HG03558 (cell line): ENCODE data around the gene TLR1.

Source experiments
- ATAC-seq: cut with Tn5 transposase; IDR thresholded peaks from one replicate; pipeline ENCODE4 v1.9.1; 2021; ENCODE audit warnings: moderate number of reproducible peaks; ENCODE audit not compliant: unreplicated experiment; ENCODE audit errors: extremely low read depth

The TLR1 gene, protein sequence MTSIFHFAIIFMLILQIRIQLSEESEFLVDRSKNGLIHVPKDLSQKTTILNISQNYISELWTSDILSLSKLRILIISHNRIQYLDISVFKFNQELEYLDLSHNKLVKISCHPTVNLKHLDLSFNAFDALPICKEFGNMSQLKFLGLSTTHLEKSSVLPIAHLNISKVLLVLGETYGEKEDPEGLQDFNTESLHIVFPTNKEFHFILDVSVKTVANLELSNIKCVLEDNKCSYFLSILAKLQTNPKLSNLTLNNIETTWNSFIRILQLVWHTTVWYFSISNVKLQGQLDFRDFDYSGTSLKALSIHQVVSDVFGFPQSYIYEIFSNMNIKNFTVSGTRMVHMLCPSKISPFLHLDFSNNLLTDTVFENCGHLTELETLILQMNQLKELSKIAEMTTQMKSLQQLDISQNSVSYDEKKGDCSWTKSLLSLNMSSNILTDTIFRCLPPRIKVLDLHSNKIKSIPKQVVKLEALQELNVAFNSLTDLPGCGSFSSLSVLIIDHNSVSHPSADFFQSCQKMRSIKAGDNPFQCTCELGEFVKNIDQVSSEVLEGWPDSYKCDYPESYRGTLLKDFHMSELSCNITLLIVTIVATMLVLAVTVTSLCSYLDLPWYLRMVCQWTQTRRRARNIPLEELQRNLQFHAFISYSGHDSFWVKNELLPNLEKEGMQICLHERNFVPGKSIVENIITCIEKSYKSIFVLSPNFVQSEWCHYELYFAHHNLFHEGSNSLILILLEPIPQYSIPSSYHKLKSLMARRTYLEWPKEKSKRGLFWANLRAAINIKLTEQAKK

DNA sequence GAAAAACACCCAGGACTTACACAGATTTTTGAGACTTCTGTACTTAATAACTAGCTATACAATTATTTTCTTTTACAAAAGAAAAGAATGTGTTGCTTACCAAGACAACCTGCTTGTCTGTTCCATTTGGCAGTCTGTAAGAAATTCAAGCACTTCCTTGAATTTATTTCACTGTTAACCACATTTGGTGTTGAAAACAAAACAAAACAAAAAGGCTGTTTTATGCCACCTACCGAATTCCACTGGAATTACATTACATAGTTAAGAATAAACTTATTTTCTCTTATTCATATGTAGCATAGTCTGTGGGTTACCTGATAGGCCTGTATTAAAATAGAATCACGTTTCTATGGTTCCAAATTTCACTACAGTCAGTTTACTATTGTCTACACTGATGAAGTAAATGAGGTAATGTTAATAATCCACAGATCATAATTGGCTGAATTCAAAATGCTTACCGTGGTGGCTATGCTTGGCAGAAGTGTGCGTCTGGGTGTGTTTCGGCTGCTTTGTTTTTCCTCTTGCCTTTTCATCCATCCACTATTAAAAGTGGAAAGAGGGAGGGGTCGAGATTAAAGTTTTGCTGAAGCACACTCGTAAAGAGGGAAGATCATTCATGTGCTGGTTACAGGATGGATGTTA lies at the start of gene TLR1:
Gene TLR1 (minus strand): TSS at position 138 of the 642 bp plus-strand sequence. CDS start 5,960 bp downstream, outside the sequence.
- no peak for ATAC-seq

DNA sequence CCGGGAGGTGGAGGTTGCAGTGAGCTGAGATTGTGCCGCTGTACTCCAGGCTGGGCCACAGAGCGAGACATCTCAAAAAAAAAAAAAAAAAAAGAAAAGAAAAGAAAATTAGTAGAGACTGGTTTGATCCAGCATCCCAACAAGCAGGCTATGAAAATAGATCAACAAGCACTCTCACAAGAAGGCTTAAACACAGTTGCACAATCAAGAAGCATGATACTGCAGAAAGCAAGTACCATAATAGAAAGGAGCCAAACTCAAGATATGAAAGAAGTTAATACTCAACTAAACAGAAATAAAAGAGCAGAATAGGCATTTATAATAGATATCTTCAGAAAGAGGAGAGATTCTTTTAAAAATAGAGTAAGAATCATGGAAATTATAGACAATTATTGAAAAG lies 41.4 kb upstream of the TLR1 start:
- no peak for ATAC-seq

DNA sequence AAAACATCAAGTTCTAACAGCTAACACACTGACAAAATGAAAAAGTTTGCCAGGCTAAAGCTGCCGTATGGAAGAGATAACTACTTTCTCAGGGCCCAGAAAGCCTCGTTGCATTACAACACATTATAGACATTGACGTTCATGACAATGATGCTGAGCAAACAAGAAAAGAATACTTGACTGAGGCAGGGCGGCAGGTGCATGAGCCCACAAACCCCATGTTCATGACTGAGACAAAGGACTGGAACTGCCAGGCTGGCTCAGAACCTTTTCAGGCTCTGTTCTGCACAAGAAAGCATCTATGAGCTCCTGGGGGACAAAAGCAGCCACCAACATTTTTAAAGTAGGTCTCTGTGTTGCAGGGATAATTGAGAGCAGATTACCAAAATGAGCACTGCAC lies 38.4 kb upstream of the TLR1 start:
- ATAC-seq, result no peak

DNA sequence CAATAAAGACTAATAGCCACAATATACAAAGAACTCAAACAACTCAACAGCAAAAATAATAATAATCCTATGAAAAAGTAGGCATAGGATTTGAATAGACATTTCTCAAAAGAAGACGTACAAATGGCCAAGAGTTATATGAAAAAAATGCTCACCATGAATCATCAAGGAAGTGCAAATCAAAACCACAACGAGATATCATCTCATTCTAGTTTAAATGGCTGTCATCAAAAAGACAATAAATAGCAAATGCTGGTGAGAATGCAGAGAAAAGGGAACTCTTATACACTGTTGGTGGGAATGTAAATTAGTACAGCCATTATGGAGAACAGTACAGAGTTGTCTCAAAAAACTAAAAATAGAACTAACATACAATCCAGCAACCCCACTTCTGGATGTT lies 33.3 kb upstream of the TLR1 start:
- no peak for ATAC-seq

DNA sequence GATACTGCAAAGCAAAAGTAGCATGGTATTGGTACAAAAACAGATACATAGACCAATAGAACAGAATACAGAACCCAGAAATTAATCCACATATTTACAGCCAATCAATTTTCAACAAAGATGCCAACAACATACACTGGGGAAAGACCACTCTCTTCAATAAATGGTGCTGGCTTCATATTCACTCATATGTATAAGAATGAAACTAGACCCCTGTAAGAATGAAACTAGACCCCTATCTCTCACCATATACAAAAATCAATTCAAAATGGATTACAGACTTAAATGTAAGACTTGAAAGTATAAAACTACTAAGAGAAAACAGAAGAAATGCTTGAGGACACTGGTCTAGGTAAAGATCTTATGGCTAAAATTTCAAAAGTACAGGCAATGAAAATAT lies 32.7 kb upstream of the TLR1 start:
- ATAC-seq, result no peak

DNA sequence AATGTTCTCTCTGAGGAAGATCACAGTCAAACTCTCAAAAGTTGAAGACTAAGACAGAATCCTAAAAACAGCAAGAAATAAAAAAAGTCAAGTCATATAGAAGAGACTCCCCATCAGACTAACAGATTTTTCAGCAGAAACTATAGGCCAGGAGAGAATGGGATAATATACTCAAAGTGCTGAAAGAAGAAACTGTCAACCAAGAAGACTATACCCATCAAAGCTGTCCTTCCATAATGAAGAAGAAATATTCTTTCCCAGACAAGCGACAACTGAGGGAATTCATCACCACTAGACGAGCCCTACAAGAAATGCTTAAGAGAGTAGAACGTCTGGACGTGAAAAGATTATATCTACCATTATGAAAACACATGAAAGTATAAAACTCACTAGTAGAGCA lies 30.0 kb upstream of the TLR1 start:
- no peak for ATAC-seq

DNA sequence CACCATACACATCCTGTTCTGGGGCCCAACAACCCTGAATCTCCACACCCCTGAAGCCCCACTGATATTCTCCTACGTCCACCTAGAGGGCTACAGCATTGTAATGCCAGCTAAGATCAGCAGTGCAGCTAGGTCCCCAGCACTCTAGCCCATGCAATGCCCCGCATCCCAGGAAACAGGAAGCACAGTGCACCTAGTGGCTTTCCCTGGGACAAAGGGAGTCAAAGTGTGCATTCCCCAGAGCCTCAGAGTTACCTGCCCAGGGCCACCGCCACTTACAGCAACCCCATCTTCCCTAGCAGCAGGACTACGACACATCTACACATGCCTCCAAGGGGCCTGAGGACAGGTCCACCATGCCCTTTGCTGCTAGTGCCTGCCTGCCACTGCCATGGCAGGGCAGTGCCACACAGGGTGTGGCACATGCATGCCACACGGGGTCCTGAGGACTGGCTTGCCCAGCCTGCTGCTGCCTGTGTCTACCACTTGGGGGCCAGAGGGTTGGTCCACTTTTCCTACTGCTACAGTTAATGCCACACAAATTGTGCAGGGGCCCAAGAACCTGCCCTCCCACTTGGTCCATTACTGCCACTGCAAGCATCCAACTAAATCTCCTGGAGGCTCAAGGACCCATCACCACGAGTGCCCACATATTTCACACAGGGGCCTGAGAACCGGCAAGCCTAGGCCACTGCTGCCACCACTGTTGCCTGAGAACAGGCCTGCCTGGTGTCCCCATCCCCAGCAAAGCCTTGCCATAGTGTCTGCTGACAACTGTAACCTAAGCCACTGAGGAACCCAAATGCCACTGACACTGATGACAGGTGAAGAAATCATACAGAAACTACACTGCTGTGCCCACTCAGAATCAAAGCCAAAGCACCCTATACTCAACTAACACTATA lies 28.3 kb upstream of the TLR1 start:
- no peak for ATAC-seq

DNA sequence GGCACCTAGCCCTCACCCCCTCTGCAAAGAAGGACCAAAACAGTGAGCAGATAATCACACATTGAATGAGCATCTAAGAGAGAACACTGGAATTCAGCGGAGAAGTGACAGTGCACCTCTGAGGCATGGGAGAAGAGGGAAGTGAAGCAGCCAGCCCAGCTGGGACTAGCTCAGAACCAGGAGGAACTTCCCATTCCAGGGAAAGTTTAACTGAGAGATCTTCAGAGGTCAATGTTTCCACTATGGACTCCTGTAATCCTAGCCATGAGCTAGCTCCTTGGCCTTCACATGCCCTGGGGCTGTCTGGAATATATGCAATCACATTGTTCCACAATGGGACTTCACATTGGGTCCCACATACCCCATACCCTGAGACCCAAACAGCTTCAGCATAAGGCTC lies 27.6 kb upstream of the TLR1 start:
- no peak for ATAC-seq

DNA sequence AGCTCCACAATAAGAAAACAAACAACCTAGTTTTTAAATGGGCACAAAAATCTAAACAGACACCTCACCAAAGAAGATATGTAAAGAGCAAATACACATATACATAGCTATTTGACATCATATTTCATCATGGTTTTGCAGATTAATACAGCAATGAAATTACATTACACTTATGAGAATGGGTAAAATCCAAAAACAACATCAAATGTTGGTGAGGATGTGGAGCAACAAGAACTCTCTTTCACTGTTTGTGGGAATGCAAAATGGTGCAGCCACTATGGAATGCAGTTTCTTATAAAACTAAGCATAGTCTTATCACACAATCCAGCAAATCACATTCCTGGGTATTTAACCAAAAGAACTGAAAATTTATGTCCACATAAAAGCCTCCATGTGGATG lies 27.1 kb upstream of the TLR1 start:
- ATAC-seq, result no peak

DNA sequence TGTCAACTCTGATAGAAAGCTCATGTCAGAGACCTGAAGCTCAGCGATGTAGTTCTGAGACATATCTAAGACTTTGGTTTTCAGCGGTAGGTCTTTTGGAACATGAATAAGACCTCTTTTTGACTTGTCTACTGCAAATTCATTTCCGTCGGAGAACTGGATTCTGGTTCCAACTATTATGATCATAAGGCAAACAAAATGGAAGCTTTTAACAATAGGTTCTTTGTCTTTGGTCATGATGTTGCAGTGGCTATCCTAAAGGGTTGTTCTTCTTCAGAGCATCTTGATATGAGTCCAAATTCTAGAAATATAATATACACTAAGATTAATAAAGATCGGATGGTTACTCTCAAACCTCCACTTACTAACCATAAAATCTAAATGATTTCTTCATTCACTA lies 24.6 kb upstream of the TLR1 start:
- no peak for ATAC-seq

DNA sequence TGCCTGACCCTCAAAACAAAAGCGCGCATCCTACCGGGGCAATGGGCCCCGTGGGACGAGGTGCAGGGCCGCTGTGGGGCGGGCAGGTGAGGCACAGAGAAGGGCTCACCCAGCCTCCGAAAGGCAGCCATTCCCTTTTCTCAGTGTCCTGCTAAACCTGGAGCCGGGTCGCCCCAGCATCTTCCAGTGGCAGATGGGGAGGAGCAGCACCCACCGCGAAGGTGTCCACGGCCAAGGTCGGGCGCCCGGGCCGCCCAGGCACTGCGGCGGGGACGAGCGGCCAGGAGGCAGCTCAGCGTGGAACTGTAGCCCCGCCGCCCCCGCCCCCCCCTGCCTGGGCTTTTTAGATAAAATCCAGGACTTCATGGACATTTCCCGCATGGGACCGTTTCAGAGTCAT lies 19.2 kb upstream of the TLR1 start:
- ATAC-seq, result no peak

DNA sequence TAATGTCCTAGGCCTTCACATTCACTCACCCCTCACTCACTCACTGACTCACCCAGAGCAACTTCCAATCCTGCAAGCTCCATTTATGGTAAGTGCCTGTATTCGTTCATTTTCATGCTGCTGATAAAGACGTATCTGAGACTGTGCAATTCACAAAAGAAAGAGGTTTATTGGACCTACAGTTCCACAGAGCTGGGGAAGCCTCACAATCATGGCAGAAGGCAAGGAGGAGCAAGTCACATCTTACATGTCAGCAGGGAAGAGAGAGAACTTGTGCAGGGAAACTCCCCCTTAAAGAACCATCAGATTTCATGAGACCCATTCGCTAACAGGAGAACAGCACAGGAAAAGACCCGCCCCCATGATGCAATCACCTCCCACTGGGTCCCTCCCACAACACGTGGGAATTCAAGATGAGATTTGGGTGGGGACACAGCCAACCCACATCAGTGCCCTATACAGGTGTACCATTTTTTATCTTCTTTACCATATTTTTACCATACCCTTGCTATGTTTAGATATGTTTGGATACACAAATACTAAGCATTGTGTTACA lies 18.2 kb upstream of the TLR1 start:
- ATAC-seq, result no peak

DNA sequence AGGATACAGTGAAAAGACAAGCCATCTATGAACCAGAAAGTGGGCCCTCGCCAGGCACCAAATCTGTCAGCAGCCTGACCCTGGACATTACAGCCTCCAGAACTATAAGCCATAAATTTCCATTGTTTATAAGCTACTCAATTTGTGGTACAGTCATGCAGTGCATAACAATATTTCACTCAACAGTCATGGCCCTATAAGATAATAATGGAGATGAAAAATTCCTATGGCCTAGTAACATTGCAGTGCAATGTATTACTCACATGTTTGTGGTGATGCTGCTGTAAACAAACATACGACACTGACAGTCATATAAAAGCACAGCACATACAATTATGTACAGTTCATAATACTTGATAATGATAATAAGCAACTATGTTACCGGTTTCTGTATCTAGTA lies 17.1 kb upstream of the TLR1 start:
- ATAC-seq, result no peak

DNA sequence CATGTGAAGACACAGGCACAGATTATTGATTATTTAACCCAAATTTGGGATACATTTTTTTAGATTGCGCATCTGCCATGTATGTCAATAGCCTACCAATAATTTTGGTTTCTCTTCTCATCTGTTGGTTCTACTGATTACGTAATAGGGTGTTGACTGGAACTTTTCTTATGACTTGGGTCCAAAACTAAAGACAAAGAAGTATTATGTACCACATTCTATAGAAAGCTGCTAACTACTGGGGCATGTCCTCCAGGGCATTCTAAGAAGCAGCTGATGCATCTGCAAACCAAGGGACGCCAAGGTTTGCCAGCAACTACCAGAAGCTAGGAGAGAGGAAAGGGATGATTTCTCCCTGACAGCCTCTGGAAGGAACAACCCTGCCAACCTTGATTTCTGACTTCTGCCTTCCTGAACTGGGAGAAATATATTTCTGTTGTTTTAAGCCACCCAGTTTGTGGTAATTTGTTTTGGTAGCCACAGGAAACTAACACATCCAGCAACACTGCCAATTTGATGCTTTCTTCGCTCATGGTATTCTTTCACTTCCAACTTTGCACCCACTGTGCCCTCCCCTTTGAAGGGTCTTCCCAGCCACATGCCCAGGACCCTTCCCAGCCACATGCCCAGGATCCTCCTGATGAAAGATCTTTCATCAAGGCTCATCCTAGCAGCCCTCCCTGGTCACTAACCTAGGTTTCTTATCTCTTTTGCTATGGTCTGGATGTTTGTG lies 15.9 kb upstream of the TLR1 start:
- ATAC-seq, result no peak

DNA sequence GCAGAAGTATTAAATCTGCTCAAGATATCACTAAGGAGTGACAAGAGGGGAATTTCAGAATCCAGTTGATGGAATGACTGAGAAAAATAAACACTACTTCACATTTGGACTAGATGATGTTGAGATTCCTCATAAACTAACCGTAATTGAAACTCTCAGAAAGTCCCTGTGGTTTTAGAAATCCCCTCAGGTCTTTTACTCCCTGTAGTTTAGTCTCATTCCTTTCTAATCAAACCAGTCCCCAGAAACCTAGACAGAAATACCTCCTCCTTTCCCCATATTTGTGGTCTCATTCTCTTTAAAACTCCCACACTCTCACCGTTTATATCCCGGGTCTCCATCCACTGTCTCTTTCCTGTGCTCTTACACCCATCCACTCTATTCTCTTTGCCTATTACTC lies 15.0 kb upstream of the TLR1 start:
- ATAC-seq, result no peak

DNA sequence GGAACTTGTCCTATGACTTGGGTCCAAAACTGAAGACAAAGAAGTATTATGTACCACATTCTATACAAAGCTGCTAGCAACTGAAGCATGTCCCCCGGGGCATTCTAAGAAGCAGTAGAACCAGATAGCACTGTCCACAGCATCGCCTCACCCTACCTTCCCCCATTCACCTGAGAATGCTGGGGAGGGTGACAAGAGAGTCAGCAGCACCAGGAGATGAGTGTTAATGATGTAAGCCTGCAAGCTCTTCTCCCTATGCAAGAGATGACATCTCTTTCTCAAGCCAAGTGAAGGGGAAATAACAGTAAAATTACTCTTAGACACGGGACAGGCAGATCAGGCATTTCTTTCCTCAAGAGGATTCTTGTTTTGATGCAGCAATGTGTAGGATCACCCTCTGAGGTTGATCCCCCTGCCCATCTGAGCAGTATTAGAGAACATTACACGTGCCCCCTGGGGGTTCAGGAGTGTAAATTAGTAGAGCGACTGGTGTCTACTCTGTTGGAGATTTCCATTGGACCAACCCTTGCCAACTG lies 13.9 kb upstream of the TLR1 start:
- peak; percentile 38 for ATAC-seq

DNA sequence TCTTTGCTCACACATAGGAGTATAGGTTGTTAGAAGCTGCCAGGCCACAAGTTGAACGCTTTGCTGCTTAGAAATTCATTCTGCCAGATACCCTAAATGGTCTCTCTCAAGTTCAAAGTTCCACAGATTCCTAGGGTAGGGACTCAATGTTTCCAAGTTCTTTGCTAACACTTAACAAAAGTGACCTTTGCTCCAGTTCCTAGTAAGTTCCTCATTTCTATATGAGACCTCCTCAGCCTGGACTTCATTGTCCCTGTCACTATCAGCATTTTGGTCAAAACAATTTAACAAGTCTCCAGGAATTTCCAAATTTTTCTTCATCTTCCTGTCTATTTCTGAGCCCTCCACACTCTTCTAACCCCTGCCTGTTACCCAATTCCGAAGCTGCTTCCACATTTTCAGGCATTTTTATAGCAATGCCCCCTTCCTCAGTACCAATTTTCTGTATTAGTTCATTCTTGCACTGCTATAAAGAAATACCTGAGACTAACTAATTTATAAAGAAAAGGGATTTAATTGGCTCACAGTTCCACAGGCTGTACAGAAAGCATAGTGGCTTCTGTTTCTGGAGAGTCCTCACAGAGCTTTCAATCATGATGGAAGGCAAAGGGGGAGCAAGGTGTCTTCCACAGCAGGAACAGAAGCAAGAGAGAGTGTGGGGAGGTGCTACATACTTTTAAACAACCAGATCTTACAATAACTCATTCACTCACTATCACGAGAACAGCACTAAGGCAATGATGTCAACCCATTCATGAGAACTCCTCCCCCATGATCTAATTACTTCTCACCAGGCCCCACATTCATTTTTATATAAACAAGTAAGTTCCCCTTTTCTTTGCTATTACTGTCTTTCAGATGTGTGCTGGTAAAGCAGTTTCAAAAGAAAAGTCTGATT lies 11.5 kb upstream of the TLR1 start:
- no peak for ATAC-seq

DNA sequence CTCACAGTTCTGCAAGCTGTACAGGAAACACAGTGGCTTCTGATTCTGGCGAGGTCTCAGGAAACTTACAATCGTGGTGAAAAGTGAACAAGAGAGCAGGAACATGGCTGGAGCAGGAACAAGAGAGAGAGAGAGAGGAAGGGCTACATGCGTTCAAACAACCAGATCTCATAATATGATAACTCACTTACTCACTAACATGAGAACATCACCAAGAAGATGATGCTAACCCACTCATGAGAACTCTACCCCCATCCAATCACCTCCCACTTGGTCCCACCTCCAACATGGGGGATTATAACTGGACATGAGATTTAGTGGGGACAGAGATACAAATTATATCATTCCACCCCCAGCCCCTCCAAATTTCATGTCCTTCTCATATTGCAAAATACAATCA lies 9.8 kb upstream of the TLR1 start:
- no peak for ATAC-seq
